Natural killer cell (primary cell): ENCODE results near the gene DLST. TPM values are rescaled to one million over a fixed set of nuclear protein-coding genes. Genes with fewer than 3 reads are reported as not detected.

Experiments used
- ATAC-seq, 3 donors: fragments of 150-1000 bp in 2 of 3; fragments of 200-7000 bp in 1 of 3; cut with Tn5 transposase; 1 replicate in 1 of 3; 2 replicates in 2 of 3; pipeline ENCODE4 v1.10.0; 2021; ENCODE audit warnings: mild to moderate bottlenecking in 2 of 3, moderate library complexity in 2 of 3
- DNase-seq, 2 donors: peaks; one replicate each; pipeline versions ENCODE4 v3.0.0 to v3.0.0-alpha.2; 2013 to 2021; ENCODE audit warnings: mixed read lengths in 1 of 2
- H3K27ac ChIP-seq: one replicate; pipeline ENCODE4 v1.5.1; 2013; ENCODE audit warnings: mild to moderate bottlenecking, low read length
- H3K27me3 ChIP-seq: one replicate; pipeline ENCODE4 v1.6.1; 2013; ENCODE audit warnings: low read length; ENCODE audit not compliant: control insufficient read depth, insufficient read depth
- H3K36me3 ChIP-seq: one replicate; pipeline ENCODE4 v1.6.1; 2013; ENCODE audit warnings: low read length; ENCODE audit not compliant: control insufficient read depth, insufficient read depth
- H3K4me1 ChIP-seq: one replicate; pipeline ENCODE4 v1.6.1; 2013; ENCODE audit warnings: low read length; ENCODE audit not compliant: control insufficient read depth, insufficient read depth
- H3K4me3 ChIP-seq: one replicate; pipeline ENCODE4 v1.5.1; 2013; ENCODE audit warnings: low read length
- H3K9me3 ChIP-seq: one replicate; pipeline ENCODE4 v1.6.1; 2013; ENCODE audit warnings: low read length; ENCODE audit not compliant: control insufficient read depth, insufficient read depth
- H3K27ac Mint-ChIP-seq, 2 donors: one replicate each; pipeline ENCODE4 v1.8.0; 2022; ENCODE audit warnings: mild to moderate bottlenecking in 2 of 2, mixed read lengths in 2 of 2, moderate library complexity in 1 of 2
- H3K27me3 Mint-ChIP-seq, 2 donors: one replicate each; pipeline ENCODE4 v1.8.0; 2022; ENCODE audit warnings: low read depth in 2 of 2, mixed read lengths in 2 of 2
- H3K36me3 Mint-ChIP-seq: one replicate; pipeline ENCODE4 v1.8.0; 2022; ENCODE audit warnings: mixed read lengths
- H3K4me1 Mint-ChIP-seq, 2 donors: one replicate each; pipeline ENCODE4 v1.8.0; 2022; ENCODE audit warnings: mixed read lengths in 2 of 2
- H3K4me3 Mint-ChIP-seq: one replicate; pipeline ENCODE4 v1.8.0; 2022; ENCODE audit warnings: mild to moderate bottlenecking, moderate library complexity, mixed read lengths
- H3K9me3 Mint-ChIP-seq, 2 donors: one replicate each; pipeline ENCODE4 v1.8.0; 2022; ENCODE audit warnings: mixed read lengths in 2 of 2
- WGBS: methylation state at CpG from one replicate; pipeline ENCODE4 v1.1.7; 2013; ENCODE audit warnings: missing lambda C conversion rate; ENCODE audit not compliant: insufficient coverage; 5-methylcytosine and 5-hydroxymethylcytosine counted together
- intact Hi-C: fragments of 100-400 bp; cut with micrococcal nuclease; formaldehyde crosslinking; loops from one replicate; pipeline ENCODE4 v1.14.2; 2022
- total RNA-seq, 4 donors: library from RNA; stranded (reverse); fragments of 120-200 nt in 1 of 4; gene quantifications; one replicate each; pipeline versions ENCODE4 v1.2.3 to v1.2.4, GENCODE V29; 2013 to 2022
- TF ChIP-seq, protein P1 (sequence below): fragments of 200-600 bp; IDR thresholded peaks from one replicate; pipeline ENCODE4 v1.8.0; 2022; ENCODE audit warnings: antibody characterized with exemption

DLST gene
- total RNA-seq, 3 donors from 2014 or later (not counting 1 experiment from before 2014, with no cell fraction given) = 161 to 180 (median 163) TPM

DNA sequence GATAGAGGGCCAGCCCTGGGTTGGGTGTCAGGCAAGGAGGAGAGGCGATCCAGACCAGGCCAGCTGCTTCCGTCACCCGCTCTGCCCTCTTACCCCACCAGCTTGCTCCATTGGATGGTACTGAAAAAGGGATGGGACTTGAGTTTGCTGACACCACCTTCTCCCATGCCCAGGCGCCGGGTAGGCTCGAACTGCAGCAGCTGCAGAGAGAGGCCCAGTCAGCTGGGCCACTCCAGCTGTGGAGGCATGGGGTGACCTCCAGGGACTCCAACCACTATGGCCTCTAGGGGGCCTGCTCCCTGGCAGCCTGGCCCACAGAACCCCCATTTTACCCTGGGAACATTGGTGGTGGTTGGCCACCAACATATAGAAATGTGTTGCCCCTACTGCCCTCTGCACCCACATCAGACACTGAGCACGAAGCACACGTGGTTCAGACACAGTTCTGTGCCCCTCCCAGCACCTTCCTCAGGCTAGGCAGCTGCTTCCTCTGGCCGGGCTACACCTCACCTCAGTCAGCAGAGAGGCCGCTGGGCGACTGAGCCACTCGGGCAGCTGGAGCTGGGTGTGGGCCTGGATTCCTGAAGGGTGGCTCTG is 25.3 kb downstream of the DLST start:
- no peaks in the 10 kb centered on the region for H3K9me3 ChIP-seq
- TF ChIP-seq, protein P1, sequence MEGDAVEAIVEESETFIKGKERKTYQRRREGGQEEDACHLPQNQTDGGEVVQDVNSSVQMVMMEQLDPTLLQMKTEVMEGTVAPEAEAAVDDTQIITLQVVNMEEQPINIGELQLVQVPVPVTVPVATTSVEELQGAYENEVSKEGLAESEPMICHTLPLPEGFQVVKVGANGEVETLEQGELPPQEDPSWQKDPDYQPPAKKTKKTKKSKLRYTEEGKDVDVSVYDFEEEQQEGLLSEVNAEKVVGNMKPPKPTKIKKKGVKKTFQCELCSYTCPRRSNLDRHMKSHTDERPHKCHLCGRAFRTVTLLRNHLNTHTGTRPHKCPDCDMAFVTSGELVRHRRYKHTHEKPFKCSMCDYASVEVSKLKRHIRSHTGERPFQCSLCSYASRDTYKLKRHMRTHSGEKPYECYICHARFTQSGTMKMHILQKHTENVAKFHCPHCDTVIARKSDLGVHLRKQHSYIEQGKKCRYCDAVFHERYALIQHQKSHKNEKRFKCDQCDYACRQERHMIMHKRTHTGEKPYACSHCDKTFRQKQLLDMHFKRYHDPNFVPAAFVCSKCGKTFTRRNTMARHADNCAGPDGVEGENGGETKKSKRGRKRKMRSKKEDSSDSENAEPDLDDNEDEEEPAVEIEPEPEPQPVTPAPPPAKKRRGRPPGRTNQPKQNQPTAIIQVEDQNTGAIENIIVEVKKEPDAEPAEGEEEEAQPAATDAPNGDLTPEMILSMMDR = no peak
- Mint-ChIP-seq H3K9me3 (no peaks in the 10 kb centered on the region), H3K36me3 (peaks cover 20% of the 10 kb centered on the region), H3K27ac (peak overlapping the region; percentile 43 to 51), H3K4me3 (no peak overlapping the region), H3K4me1 (peaks cover 0 to 6% of the 10 kb centered on the region in 2 donors), H3K27me3 (no peaks in the 10 kb centered on the region)
- 42% methylated on average over 11 of the region's 12 CpGs for WGBS
- intact Hi-C loops = no loop called here
- no peak overlapping the region for H3K27ac ChIP-seq
- H3K4me1 ChIP-seq = peaks cover 24% of the 10 kb centered on the region
- ATAC-seq (peak in 2 of 3 donors; percentile 31 to 41), DNase-seq (peak in 1 of 2 donors; percentile 24)
- H3K27me3 ChIP-seq = no peaks in the 10 kb centered on the region
- H3K36me3 ChIP-seq = peaks cover 23% of the 10 kb centered on the region
- no peak overlapping the region for H3K4me3 ChIP-seq

DNA sequence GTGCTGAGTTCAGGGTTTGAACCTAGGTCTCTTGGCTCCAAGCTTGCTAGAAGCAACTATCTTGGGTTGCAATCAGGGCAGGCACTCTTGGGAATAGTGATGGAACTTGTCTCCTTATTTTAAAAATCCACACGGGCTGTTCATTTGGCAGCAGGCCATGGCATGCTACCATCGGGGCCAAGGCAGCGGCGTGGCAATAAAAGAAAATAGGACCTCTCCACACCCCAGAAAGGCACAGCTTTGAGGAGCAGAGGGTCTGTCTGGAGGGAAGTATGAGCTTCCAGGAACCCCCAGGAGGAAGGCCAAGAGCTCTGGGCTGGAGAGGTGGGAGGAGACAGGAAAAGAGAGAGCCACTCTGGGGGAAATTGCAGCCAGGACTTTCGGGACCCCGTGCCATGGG is 26.0 kb downstream of the DLST start:
- Histone ChIP-seq H3K27me3 (no peaks in the 10 kb centered on the region), H3K4me1 (peaks cover 24% of the 10 kb centered on the region), H3K36me3 (peaks cover 16% of the 10 kb centered on the region), H3K9me3 (no peaks in the 10 kb centered on the region), H3K27ac (no peak overlapping the region), H3K4me3 (no peak overlapping the region)
- H3K9me3 Mint-ChIP-seq = no peaks in the 10 kb centered on the region
- no peak for DNase-seq
- TF ChIP-seq, protein P1 = no peak
- H3K4me1 Mint-ChIP-seq = peaks cover 0 to 6% of the 10 kb centered on the region in 2 donors
- H3K27me3 Mint-ChIP-seq = no peaks in the 10 kb centered on the region
- WGBS = 87% methylated on average over 6 of the region's 6 CpGs
- H3K36me3 Mint-ChIP-seq = peaks cover 16% of the 10 kb centered on the region
- H3K4me3 Mint-ChIP-seq = no peak overlapping the region
- intact Hi-C loops = no loop called here
- ATAC-seq = no peak
- H3K27ac Mint-ChIP-seq = peak overlapping the region in 1 of 2 donors; percentile 51

DNA sequence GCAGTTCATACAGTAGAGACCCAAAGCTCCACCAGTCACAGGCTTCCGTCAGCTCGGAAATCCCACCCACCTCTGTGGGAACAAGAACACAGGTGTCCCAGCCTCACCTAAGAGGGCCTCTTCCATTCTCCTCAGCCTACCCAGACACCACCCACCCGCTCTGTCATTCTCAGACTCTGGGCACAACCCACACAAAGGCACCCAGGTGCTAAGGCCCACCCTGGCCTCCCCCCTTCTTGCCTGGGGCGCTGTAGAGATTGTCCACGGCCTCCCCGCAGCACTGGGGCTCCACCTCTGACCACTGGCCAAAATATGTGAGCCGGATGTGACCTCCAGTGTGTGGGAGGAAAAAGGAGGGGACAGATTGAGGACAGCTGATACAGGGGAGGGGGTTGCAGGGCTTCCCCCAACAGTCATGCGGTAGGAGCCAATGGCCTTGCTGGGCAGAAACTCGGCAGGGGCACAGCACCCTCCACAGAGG is 27.2 kb downstream of the DLST start:
- H3K27ac ChIP-seq = no peak overlapping the region
- H3K4me3 ChIP-seq = no peak overlapping the region
- H3K27me3 ChIP-seq = no peaks in the 10 kb centered on the region
- peak overlapping the region in 1 of 2 donors; percentile 44 for H3K27ac Mint-ChIP-seq
- H3K9me3 Mint-ChIP-seq = no peaks in the 10 kb centered on the region
- H3K9me3 ChIP-seq = no peaks in the 10 kb centered on the region
- DNase-seq = no peak
- H3K27me3 Mint-ChIP-seq = no peaks in the 10 kb centered on the region
- H3K4me1 ChIP-seq = peaks cover 24% of the 10 kb centered on the region
- H3K36me3 ChIP-seq = peaks cover 7% of the 10 kb centered on the region
- intact Hi-C loops = no loop called here
- no peak overlapping the region for H3K4me3 Mint-ChIP-seq
- peaks cover 10% of the 10 kb centered on the region for H3K36me3 Mint-ChIP-seq
- no peak for ATAC-seq
- WGBS = 73% methylated on average over 9 of the region's 9 CpGs
- TF ChIP-seq, protein P1 = no peak
- peaks cover 0 to 6% of the 10 kb centered on the region in 2 donors for H3K4me1 Mint-ChIP-seq

DNA sequence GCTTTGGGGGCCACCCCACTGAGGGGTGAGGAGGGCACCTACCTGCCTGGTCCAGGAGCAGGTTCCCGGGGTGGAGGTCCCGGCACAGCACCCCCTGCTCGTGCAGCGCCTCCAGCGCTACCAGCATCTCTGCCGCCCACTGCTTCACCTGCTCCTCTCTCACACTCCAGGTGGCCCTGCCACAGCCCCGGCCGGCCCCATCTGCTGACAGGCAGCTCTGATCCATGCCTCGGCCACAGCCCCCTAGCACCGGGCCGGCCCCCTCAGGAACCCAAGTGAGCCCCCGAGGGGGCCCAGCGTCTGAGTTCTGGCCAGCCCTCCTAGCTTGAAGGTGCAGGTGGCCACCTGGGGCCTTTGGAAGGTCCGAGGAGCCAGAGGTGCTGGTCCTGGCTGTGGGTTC is 27.8 kb downstream of the DLST start:
- DNase-seq = no peak
- peaks cover 24% of the 10 kb centered on the region for H3K4me1 ChIP-seq
- Mint-ChIP-seq H3K36me3 (peaks cover 4% of the 10 kb centered on the region), H3K4me1 (peaks cover 0 to 6% of the 10 kb centered on the region in 2 donors), H3K27ac (no peak overlapping the region), H3K4me3 (no peak overlapping the region), H3K27me3 (no peaks in the 10 kb centered on the region), H3K9me3 (no peaks in the 10 kb centered on the region)
- ATAC-seq = no peak
- peaks cover 4% of the 10 kb centered on the region for H3K36me3 ChIP-seq
- H3K27me3 ChIP-seq = no peaks in the 10 kb centered on the region
- intact Hi-C loops = no loop called here
- TF ChIP-seq, protein P1 = no peak
- no peak overlapping the region for H3K4me3 ChIP-seq
- 94% methylated on average over 14 of the region's 14 CpGs for WGBS
- no peak overlapping the region for H3K27ac ChIP-seq
- H3K9me3 ChIP-seq = no peaks in the 10 kb centered on the region
